ENCODE measurements around the gene TAC1.
"Not testable (repeated sequence)": the region's sequence is repeated elsewhere in the genome, so short reads cannot be mapped to it uniquely, and the experiment has no call there.

The TAC1 gene, protein sequence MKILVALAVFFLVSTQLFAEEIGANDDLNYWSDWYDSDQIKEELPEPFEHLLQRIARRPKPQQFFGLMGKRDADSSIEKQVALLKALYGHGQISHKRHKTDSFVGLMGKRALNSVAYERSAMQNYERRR

GRCh38 chr7:97731736-97732564, at the start of gene TAC1:
TAC1 (plus strand) TSS chr7:97732086; CDS start chr7:97732613, 527 bp downstream.
- DNase-seq (ENCODE audit: low spot score): peak; percentile 30

DNA sequence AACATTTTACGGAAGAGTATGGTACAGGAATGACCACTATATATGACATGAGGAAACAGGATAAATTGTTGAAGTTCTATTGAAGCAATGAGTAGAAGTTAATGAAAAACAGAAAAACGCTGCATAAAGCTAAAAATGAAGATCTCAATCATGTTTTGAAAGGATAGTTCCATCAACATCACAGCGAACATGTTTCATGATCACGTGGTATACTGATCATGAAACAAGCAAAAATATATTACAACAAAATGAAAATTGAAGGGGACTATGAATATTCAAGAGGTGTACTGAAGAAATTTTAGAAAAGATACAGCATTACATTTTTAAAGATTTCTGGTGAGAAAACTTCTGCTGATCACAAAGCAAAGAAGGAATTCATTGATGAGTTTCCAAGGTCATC, 45.9 kb upstream of the TAC1 start:
- no peak for DNase-seq (ENCODE audit: low spot score)

GRCh38 chr7:97693586-97693985, 38.3 kb upstream of the TAC1 start:
- no peak for DNase-seq (ENCODE audit: low spot score)

- DNase-seq (ENCODE audit: low spot score): no peak
These were observed 37.5 kb upstream of the TAC1 start for GRCh38 chr7:97694355-97694754.

GRCh38 chr7:97697396-97697795, 34.5 kb upstream of the TAC1 start:
- DNase-seq (ENCODE audit: low spot score): no peak

- DNase-seq (ENCODE audit: low spot score): no peak
These were observed 9.5 kb upstream of the TAC1 start for GRCh38 chr7:97722386-97722785.

DNA sequence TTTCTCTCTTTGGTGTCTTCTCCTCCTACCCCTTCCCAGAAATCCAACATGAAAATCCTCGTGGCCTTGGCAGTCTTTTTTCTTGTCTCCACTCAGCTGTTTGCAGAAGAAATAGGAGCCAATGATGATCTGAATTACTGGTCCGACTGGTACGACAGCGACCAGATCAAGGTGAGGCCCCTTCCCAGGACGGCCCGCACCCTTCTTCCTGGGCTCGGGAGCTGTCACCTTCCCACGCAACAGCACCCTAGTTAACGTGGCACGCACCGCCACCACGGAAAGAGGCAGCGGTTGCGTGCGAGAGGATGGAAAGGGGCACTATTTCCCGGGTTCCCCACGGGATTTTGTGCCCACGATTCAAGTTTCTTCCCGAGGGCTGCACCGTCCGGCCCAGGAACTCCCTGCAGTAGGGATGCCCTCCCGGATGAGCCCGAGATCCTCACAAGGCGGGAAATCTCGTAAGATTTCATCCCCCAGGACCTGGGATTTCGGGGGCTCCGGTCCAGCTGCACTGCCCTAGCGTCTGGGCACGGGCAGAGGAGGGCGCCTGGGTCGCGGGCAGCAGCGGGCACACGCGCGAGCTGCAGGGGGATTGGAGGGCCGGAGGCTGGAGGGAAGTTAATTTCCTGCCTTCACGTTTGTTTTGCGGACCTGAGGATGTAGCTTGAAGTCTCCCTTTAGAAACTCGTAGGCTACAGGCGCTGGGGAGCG, 834 bp downstream of the TAC1 start:
- DNase-seq (ENCODE audit: low spot score): peak; percentile 40

GRCh38 chr7:97733276-97734161, 1.6 kb downstream of the TAC1 start:
- peak; percentile 56 for DNase-seq (ENCODE audit: low spot score)

DNA sequence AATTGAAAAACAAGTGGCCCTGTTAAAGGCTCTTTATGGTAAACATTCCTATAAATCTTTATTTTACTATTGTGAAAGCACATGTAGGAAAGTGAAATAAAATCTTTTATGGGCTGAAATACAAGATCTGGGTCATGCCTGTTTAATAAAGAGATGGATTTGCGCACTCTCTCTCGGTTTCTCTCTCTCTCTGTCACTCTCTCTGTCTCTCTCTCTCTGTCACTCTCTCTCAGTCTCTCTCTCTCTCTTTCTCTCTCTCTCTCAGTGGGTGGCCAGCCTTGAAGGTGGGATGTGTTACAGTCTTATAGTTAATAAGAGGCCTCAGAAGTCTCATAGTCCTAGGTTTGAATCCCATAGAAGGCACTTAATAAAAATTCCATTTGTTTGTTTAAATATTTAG, 2.4 kb downstream of the TAC1 start:
- no peak for DNase-seq (ENCODE audit: low spot score)

GRCh38 chr7:97735075-97735474, 3.2 kb downstream of the TAC1 start:
- no peak for DNase-seq (ENCODE audit: low spot score)

- no peak for DNase-seq (ENCODE audit: low spot score)
These were observed 16.6 kb downstream of the TAC1 start for GRCh38 chr7:97748482-97748881.

DNA sequence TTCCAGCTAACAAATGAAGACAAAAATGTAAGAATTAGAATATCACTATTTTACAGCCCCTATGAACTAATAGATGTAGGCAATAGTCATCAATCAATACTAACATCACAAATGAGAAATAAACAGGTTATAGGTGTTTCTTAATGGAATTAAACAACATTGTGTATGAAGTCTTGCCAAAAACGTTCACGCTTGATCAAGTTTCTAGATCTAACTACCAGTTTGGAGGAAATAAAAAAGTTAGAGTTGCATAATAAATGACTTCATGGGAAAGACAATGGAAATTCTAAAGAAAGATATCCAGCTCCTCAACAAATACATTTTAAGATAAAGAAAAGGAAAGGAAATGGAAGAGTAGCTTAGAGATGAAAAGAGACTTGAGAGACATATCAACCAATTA, 19.7 kb downstream of the TAC1 start:
- DNase-seq (ENCODE audit: low spot score): no peak

DNA sequence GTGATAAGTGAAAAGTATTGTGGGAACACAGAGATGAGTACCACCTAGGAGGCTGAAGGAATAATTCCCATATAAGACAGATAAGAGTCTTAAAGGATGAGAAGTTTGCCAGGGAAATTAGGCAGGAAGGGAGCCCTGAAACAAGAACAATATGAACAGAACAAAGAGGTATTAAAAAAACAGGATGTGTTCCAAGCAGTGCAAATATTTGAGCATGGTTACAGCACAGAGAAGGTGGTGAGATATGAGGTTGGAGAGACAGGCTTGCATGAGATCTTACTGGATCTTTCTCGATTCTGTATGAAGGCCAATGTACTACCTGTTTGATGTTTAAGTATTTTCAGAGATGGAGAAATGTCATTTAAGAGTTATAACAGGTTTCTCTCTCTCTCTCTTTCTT, 20.3 kb downstream of the TAC1 start:
- no peak for DNase-seq (ENCODE audit: low spot score)

DNA sequence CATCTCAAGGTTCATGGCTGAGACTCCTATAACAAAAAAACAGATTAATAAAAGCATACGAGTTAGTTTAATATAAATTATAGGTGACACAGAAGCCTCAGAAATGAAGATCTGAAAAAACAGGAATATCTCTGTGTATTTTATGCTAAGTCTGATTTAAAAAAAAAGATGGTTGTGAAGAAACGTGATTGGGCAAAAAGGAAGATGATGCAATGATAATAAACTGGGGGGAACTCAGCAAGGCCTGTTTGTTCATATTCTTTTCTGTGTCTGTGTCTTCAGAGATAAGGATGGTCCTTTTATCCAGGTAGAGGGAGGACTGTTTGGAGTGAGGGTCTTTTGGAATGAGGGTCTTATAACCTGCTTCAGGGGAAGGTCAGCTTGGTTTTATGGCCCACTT, 25.9 kb downstream of the TAC1 start:
- DNase-seq (ENCODE audit: low spot score): no peak

DNA sequence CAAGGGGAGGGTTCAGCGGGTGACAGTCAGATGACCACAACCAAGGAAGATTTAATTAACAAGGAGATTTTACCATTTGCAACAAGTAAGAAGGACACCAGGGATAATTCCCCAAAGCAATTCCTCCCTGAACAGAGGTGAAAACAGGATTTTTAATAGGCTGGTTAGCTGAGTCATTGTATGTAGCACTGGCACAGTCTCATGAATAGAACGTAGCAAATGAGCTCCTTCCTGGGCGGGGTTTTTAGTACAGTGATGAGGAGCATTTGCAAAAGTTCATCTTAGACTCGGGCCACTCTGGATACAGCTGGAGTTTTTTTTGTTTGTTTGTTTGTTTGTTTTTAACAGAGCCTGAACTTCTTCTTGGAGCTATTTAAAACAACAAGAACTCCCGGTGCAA, 39.0 kb downstream of the TAC1 start:
- DNase-seq (ENCODE audit: low spot score): no peak

GRCh38 chr7:97771576-97771975, 39.7 kb downstream of the TAC1 start:
- DNase-seq (ENCODE audit: low spot score): no peak

GRCh38 chr7:97772045-97772901, 40.4 kb downstream of the TAC1 start:
- no peak for DNase-seq (ENCODE audit: low spot score)

- not testable (repeated sequence) for DNase-seq (ENCODE audit: low spot score)
These were observed 54.5 kb downstream of the TAC1 start for GRCh38 chr7:97786398-97786797.
